Hematopoietic multipotent progenitor cell treated with erythropoietin and hydrocortisone succinate and interleukin-3 and kit ligand, for 6 days (in vitro differentiated cells): ENCODE measurements around the gene XYLT1.
A peak's percentile ranks its signal among the peaks of the same experiment; 100 is the strongest.
"Not testable (repeated sequence)": the region's sequence is repeated elsewhere in the genome, so short reads cannot be mapped to it uniquely, and the experiment has no call there.

Source experiments
- DNase-seq: peaks from one replicate; pipeline ENCODE4 v3.0.0-alpha.2; 2015

XYLT1 gene

GRCh38 chr16:17331071-17331607 lies 139.6 kb downstream of the XYLT1 start:
- no peak for DNase-seq

GRCh38 chr16:17330044-17330443 lies 140.7 kb downstream of the XYLT1 start:
- no peak for DNase-seq

GRCh38 chr16:17329391-17329790 lies 141.4 kb downstream of the XYLT1 start:
- no peak for DNase-seq

- DNase-seq: peak; percentile 27
Observed at GRCh38 chr16:17328932-17329331, 141.8 kb downstream of the XYLT1 start.

- no peak for DNase-seq
Observed at GRCh38 chr16:17327664-17328335, 143.0 kb downstream of the XYLT1 start.

- no peak for DNase-seq
Observed at GRCh38 chr16:17325476-17326143, 145.2 kb downstream of the XYLT1 start.

GRCh38 chr16:17324451-17324850 lies 146.3 kb downstream of the XYLT1 start:
- no peak for DNase-seq

- DNase-seq: no peak
Observed at GRCh38 chr16:17323171-17323570, 147.6 kb downstream of the XYLT1 start.

GRCh38 chr16:17321824-17322223 lies 148.9 kb downstream of the XYLT1 start:
- DNase-seq: peak; percentile 53

GRCh38 chr16:17320009-17320408 lies 150.8 kb downstream of the XYLT1 start:
- DNase-seq: no peak

- no peak for DNase-seq
Observed at GRCh38 chr16:17318238-17318637, 152.5 kb downstream of the XYLT1 start.

GRCh38 chr16:17316005-17316404 lies 154.8 kb downstream of the XYLT1 start:
- no peak for DNase-seq

GRCh38 chr16:17313793-17314547 lies 156.8 kb downstream of the XYLT1 start:
- no peak for DNase-seq

- peak; percentile 26 for DNase-seq
Observed at GRCh38 chr16:17313085-17313611, 157.6 kb downstream of the XYLT1 start.

GRCh38 chr16:17312094-17312710 lies 158.6 kb downstream of the XYLT1 start:
- no peak for DNase-seq

GRCh38 chr16:17311333-17312093 lies 159.2 kb downstream of the XYLT1 start:
- no peak for DNase-seq

- DNase-seq: no peak
Observed at GRCh38 chr16:17309510-17309909, 161.2 kb downstream of the XYLT1 start.

GRCh38 chr16:17308186-17308585 lies 162.6 kb downstream of the XYLT1 start:
- DNase-seq: no peak

- no peak for DNase-seq
Observed at GRCh38 chr16:17307504-17307903, 163.3 kb downstream of the XYLT1 start.

GRCh38 chr16:17306745-17307144 lies 164.0 kb downstream of the XYLT1 start:
- DNase-seq: no peak

- DNase-seq: not testable (repeated sequence)
Observed at GRCh38 chr16:17306211-17306610, 164.5 kb downstream of the XYLT1 start.

- no peak for DNase-seq
Observed at GRCh38 chr16:17305694-17306093, 165.1 kb downstream of the XYLT1 start.
